A549 (cell line): Measurements from ENCODE around the gene PARP15. TPM values are rescaled to one million over a fixed set of nuclear protein-coding genes. Genes with fewer than 3 reads are reported as not detected.

Experiments used
- ATAC-seq, 2 experiments: fragments of 200-7000 bp in 1 of 2; fragments of >200 bp in 1 of 2; cut with Nextera tagmentation in 1 of 2; cut with Tn5 transposase in 1 of 2; 3 replicates each; pipeline versions ENCODE4 v1.8.0 to v1.9.1; 2018 to 2020; ENCODE audit warnings: mild to moderate bottlenecking in 1 of 2, moderate library complexity in 1 of 2
- CTCF ChIA-PET: fragments of 300-600 bp; sonication (Branson Sonifier 250); formaldehyde crosslinking; extraction: SDS; loops from one replicate; lab custom pipeline; 2021; ENCODE audit warnings: antibody characterized with exemption, inconsistent platforms; lab: Yijun Ruan, JAX
- POLR2A ChIA-PET: fragments of 350-600 bp; formaldehyde crosslinking; extraction: SDS; loops from one replicate; lab custom pipeline; 2021; ENCODE audit warnings: antibody characterized with exemption, inconsistent platforms; lab: Yijun Ruan, JAX
- DNase-seq, 2 experiments: peaks; one replicate each; pipeline versions ENCODE4 v3.0.0 to v3.0.0-alpha.2; 2011 to 2016; ENCODE audit warnings: low read depth in 1 of 2, low spot score in 1 of 2
- FAIRE-seq: peaks from 2 replicates; lab custom pipeline; 2011; peaks lifted over from hg19 to GRCh38; lab: Jason Lieb, UNC
- H3K27ac ChIP-seq, 2 experiments: fragments of >200 bp; sonication (Bioruptor Twin); formaldehyde crosslinking; 3 replicates each; pipeline ENCODE4 v1.5.1; 2016 to 2017
- H3K4me1 ChIP-seq: fragments of >200 bp; sonication (Bioruptor Twin); formaldehyde crosslinking; 3 replicates; pipeline ENCODE4 v1.6.1; 2016
- H3K4me2 ChIP-seq: fragments of >200 bp; sonication (Bioruptor Twin); formaldehyde crosslinking; 3 replicates; pipeline ENCODE4 v1.6.1; 2016
- H3K4me3 ChIP-seq: fragments of >200 bp; sonication (Bioruptor Twin); formaldehyde crosslinking; 3 replicates; pipeline ENCODE4 v1.5.1; 2016
- H3K9me3 ChIP-seq: fragments of >200 bp; sonication (Bioruptor Twin); formaldehyde crosslinking; 3 replicates; pipeline ENCODE4 v1.6.1; 2016
- BHLHE40 ChIP-seq: IDR thresholded peaks from 2 replicates; pipeline ENCODE4 v1.6.1; 2012; ENCODE audit warnings: low read depth, low read length, inconsistent platforms
- CBX8 ChIP-seq: fragments of 200-600 bp; sonication (generic); IDR thresholded peaks from 2 replicates; pipeline ENCODE4 v1.6.1; 2016
- CEBPB ChIP-seq, 2 experiments: fragments of >200 bp in 1 of 2; sonication (Bioruptor Twin) in 1 of 2; formaldehyde crosslinking in 1 of 2; IDR thresholded peaks; 2 replicates each; pipeline ENCODE4 v1.6.1; 2012 to 2016
- CHD2 ChIP-seq: fragments of 150-350 bp; IDR thresholded peaks from 2 replicates; pipeline ENCODE4 v1.6.1; 2014; ENCODE audit warnings: low read length; ENCODE audit not compliant: partially characterized antibody
- CHD4 ChIP-seq: fragments of 200-600 bp; sonication (generic); IDR thresholded peaks from 2 replicates; pipeline ENCODE4 v1.6.1; 2016; ENCODE audit warnings: antibody characterized with exemption, mild to moderate bottlenecking, borderline replicate concordance
- EHF ChIP-seq: fragments of 250-450 bp; sonication (Bioruptor Pico); IDR thresholded peaks from 2 replicates; pipeline ENCODE4 v1.5.0; 2020; ENCODE audit warnings: mild to moderate bottlenecking
- EHMT2 ChIP-seq: fragments of 200-600 bp; sonication (generic); IDR thresholded peaks from 2 replicates; pipeline ENCODE4 v1.6.1; 2016; ENCODE audit warnings: antibody characterized with exemption, low read depth, mild to moderate bottlenecking, moderate library complexity
- EP300 ChIP-seq, 2 experiments: fragments of >200 bp; sonication (Bioruptor Twin); formaldehyde crosslinking; IDR thresholded peaks; 2 replicates in 1 of 2; 3 replicates in 1 of 2; pipeline ENCODE4 v1.6.1; 2016 to 2017
- ESRRA ChIP-seq: fragments of 150-350 bp; IDR thresholded peaks from 2 replicates; pipeline ENCODE4 v1.6.1; 2014; ENCODE audit warnings: mild to moderate bottlenecking, low read length, borderline replicate concordance
- FOXS1 ChIP-seq: fragments of 250-450 bp; sonication (Bioruptor Pico); IDR thresholded peaks from 2 replicates; pipeline ENCODE4 v1.5.0; 2020; ENCODE audit warnings: mild to moderate bottlenecking, moderate library complexity
- HMGXB4 ChIP-seq: fragments of 250-450 bp; sonication (Bioruptor Pico); IDR thresholded peaks from 2 replicates; pipeline ENCODE4 v1.5.0; 2021; ENCODE audit warnings: mild to moderate bottlenecking, moderate library complexity, borderline replicate concordance
- HOXA7 ChIP-seq: fragments of 250-450 bp; sonication (Bioruptor Pico); IDR thresholded peaks from 2 replicates; pipeline ENCODE4 v1.5.0; 2020; ENCODE audit warnings: mild to moderate bottlenecking, moderate library complexity
- JUN ChIP-seq, 2 experiments: fragments of >200 bp; sonication (Bioruptor Twin); formaldehyde crosslinking; IDR thresholded peaks; 2 replicates in 1 of 2; 3 replicates in 1 of 2; pipeline ENCODE4 v1.6.1; 2016 to 2017
- KDM5A ChIP-seq: fragments of 200-600 bp; sonication (generic); IDR thresholded peaks from 2 replicates; pipeline ENCODE4 v1.6.1; 2016; ENCODE audit warnings: antibody characterized with exemption, mild to moderate bottlenecking
- MAFK ChIP-seq: fragments of 450-650 bp; IDR thresholded peaks from 2 replicates; pipeline ENCODE4 v1.6.1; 2014; ENCODE audit not compliant: partially characterized antibody
- MYC ChIP-seq: IDR thresholded peaks from 2 replicates; pipeline ENCODE4 v1.6.1; 2012; ENCODE audit warnings: mild to moderate bottlenecking, inconsistent platforms, low read length, improper control_type of control experiment, borderline replicate concordance
- NFE2L2 ChIP-seq: fragments of 150-350 bp; conservative IDR thresholded peaks from 2 replicates; pipeline ENCODE4 v1.6.1; 2014; ENCODE audit warnings: low read length
- POLR2AphosphoS2 ChIP-seq: conservative IDR thresholded peaks from 2 replicates; pipeline ENCODE4 v1.6.1; 2012; ENCODE audit warnings: low read length, improper control_type of control experiment, inconsistent platforms
- RARB ChIP-seq: fragments of 250-450 bp; sonication (Bioruptor Pico); IDR thresholded peaks from 2 replicates; pipeline ENCODE4 v1.8.0; 2021; ENCODE audit warnings: mild to moderate bottlenecking, moderate library complexity
- RCOR1 ChIP-seq: fragments of 150-350 bp; IDR thresholded peaks from 2 replicates; pipeline ENCODE4 v1.6.1; 2014; ENCODE audit warnings: antibody characterized with exemption, low read length, low read depth
- RFX5 ChIP-seq: fragments of 450-650 bp; IDR thresholded peaks from 2 replicates; pipeline ENCODE4 v1.7.1; 2014; ENCODE audit warnings: antibody characterized with exemption, mild to moderate bottlenecking, moderate library complexity
- RNF2 ChIP-seq: fragments of 200-600 bp; sonication (generic); IDR thresholded peaks from 2 replicates; pipeline ENCODE4 v1.6.1; 2016; ENCODE audit warnings: low read depth, mild to moderate bottlenecking, antibody characterized with exemption, moderate library complexity, borderline replicate concordance
- USF2 ChIP-seq: fragments of 450-650 bp; IDR thresholded peaks from 2 replicates; pipeline ENCODE4 v1.6.1; 2014; ENCODE audit warnings: antibody characterized with exemption
- ZC3H11A ChIP-seq: fragments of 450-650 bp; IDR thresholded peaks from 2 replicates; pipeline ENCODE4 v1.6.1; 2014; ENCODE audit warnings: antibody characterized with exemption, mild to moderate bottlenecking
- ZNF302 ChIP-seq: fragments of 250-450 bp; sonication (Bioruptor Pico); IDR thresholded peaks from 2 replicates; pipeline ENCODE4 v1.9.0; 2021; ENCODE audit warnings: inconsistent platforms, mild to moderate bottlenecking, moderate library complexity
- WGBS: methylation state at CpG from one replicate; pipeline ENCODE4 v1.1.6; 2017; ENCODE audit errors: missing lambda C conversion rate; 5-methylcytosine and 5-hydroxymethylcytosine counted together
- polyA plus RNA-seq, 4 experiments: library from polyadenylated mRNA; depleted of rRNA in 3 of 4; stranded (reverse); fragments of >200 nt; fragmentation: RNase III in 1 of 4; extraction: RNeasy Plus Mini Kit Qiagen cat#74134 plus additional on column Dnase treatment in 1 of 4; gene quantifications; 2 replicates in 3 of 4; 3 replicates in 1 of 4; pipeline ENCODE4 v1.2.3, GENCODE V29; 2011 to 2017
- TF ChIP-seq, protein P1 (sequence below): IDR thresholded peaks from 2 replicates; pipeline ENCODE4 v1.6.1; 2012
- TF ChIP-seq, protein P2 (sequence below): fragments of >200 bp; sonication (Bioruptor Twin); formaldehyde crosslinking; IDR thresholded peaks from 3 replicates; pipeline ENCODE4 v1.5.1; 2016
- TF ChIP-seq, protein P3 (sequence below): IDR thresholded peaks from 2 replicates; pipeline ENCODE4 v1.6.1; 2012; ENCODE audit warnings: low read depth, borderline replicate concordance

PARP15 gene
- polyA plus RNA-seq, 2 of the 4 experiments (the other 2 are of a cell fraction), result 0.05 TPM; not detected in 1

- no peak for ATAC-seq
- no peak overlapping the region for H3K4me3 ChIP-seq
- CTCF ChIA-PET, result no interaction called here
- TF ChIP-seq CHD4 (no peak), POLR2AphosphoS2 (no peak), RARB (no peak), HOXA7 (CRISPR knock-in tag) (no peak), JUN (IDR thresholded peaks at IDR 0.05) (no peak), HMGXB4 (CRISPR knock-in tag) (no peak), EHMT2 (no peak)
- TF ChIP-seq, protein P1, sequence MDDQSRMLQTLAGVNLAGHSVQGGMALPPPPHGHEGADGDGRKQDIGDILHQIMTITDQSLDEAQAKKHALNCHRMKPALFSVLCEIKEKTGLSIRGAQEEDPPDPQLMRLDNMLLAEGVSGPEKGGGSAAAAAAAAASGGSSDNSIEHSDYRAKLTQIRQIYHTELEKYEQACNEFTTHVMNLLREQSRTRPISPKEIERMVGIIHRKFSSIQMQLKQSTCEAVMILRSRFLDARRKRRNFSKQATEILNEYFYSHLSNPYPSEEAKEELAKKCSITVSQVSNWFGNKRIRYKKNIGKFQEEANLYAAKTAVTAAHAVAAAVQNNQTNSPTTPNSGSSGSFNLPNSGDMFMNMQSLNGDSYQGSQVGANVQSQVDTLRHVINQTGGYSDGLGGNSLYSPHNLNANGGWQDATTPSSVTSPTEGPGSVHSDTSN, result no peak
- TF ChIP-seq, protein P2, sequence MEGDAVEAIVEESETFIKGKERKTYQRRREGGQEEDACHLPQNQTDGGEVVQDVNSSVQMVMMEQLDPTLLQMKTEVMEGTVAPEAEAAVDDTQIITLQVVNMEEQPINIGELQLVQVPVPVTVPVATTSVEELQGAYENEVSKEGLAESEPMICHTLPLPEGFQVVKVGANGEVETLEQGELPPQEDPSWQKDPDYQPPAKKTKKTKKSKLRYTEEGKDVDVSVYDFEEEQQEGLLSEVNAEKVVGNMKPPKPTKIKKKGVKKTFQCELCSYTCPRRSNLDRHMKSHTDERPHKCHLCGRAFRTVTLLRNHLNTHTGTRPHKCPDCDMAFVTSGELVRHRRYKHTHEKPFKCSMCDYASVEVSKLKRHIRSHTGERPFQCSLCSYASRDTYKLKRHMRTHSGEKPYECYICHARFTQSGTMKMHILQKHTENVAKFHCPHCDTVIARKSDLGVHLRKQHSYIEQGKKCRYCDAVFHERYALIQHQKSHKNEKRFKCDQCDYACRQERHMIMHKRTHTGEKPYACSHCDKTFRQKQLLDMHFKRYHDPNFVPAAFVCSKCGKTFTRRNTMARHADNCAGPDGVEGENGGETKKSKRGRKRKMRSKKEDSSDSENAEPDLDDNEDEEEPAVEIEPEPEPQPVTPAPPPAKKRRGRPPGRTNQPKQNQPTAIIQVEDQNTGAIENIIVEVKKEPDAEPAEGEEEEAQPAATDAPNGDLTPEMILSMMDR, result no peak
- 61% methylated on average over 1 of the region's 2 CpGs for WGBS
- POLR2A ChIA-PET, result no interaction called here
- FAIRE-seq, result no peak
- peaks cover 8% of the 10 kb centered on the region; the same call in 2 of the 3 replicates for H3K9me3 ChIP-seq
- H3K4me1 ChIP-seq, result no peaks in the 10 kb centered on the region
- no peak overlapping the region for H3K4me2 ChIP-seq
- DNase-seq, result no peak
- no peak overlapping the region for H3K27ac ChIP-seq
Measured at GRCh38 chr3:122587572-122587971, 10.1 kb downstream of the PARP15 start.

- H3K4me3 ChIP-seq, result no peak overlapping the region
- POLR2A ChIA-PET, result no interaction called here
- ATAC-seq (no peak), DNase-seq (no peak), FAIRE-seq (no peak)
- H3K27ac ChIP-seq, result no peak overlapping the region
- TF ChIP-seq CBX8, result no peak
- peak; percentile 63 for TF ChIP-seq NFE2L2
- TF ChIP-seq MAFK, result peak; percentile 69
- TF ChIP-seq CHD2, result no peak
- no peak for TF ChIP-seq HOXA7 (CRISPR knock-in tag)
- no peak for TF ChIP-seq USF2
- no peak for TF ChIP-seq BHLHE40
- WGBS, result 46% methylated on average over 5 of the region's 5 CpGs
- H3K9me3 ChIP-seq, result no peaks in the 10 kb centered on the region
- no peaks in the 10 kb centered on the region for H3K4me1 ChIP-seq
- no peak overlapping the region for H3K4me2 ChIP-seq
- CTCF ChIA-PET, result no interaction called here
Measured at GRCh38 chr3:122589297-122589696, 11.8 kb downstream of the PARP15 start.

- ATAC-seq (no peak), FAIRE-seq (no peak)
- no peak for TF ChIP-seq ZC3H11A
- no peak for TF ChIP-seq RFX5
- TF ChIP-seq ZNF302 (CRISPR knock-in tag), result no peak
- TF ChIP-seq KDM5A, result no peak
- no peak for TF ChIP-seq RCOR1
- TF ChIP-seq, protein P3, sequence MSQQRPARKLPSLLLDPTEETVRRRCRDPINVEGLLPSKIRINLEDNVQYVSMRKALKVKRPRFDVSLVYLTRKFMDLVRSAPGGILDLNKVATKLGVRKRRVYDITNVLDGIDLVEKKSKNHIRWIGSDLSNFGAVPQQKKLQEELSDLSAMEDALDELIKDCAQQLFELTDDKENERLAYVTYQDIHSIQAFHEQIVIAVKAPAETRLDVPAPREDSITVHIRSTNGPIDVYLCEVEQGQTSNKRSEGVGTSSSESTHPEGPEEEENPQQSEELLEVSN, result no peak
- TF ChIP-seq EP300 (IDR thresholded peaks at IDR 0.05), result no peak
- no peak for TF ChIP-seq RNF2
- no peak for TF ChIP-seq ESRRA
- no peak for TF ChIP-seq FOXS1 (CRISPR knock-in tag)
- no peak for TF ChIP-seq MYC
- no peak for TF ChIP-seq CHD2
- no peak for TF ChIP-seq JUN (IDR thresholded peaks at IDR 0.05)
- no peak for TF ChIP-seq CEBPB (IDR thresholded peaks at IDR 0.05)
- TF ChIP-seq EHF, result no peak
- TF ChIP-seq, protein P1, result no peak
Measured at GRCh38 chr3:122590610-122591009, 13.2 kb downstream of the PARP15 start.

More at GRCh38 chr3:122590610-122591009, 13.2 kb downstream of the PARP15 start:
- POLR2A ChIA-PET, result no interaction called here
- Histone ChIP-seq H3K4me1 (no peaks in the 10 kb centered on the region), H3K4me3 (no peak overlapping the region), H3K9me3 (no peaks in the 10 kb centered on the region), H3K27ac (no peak overlapping the region), H3K4me2 (no peak overlapping the region)
- WGBS, result 96% methylated on average over 2 of the region's 2 CpGs
- CTCF ChIA-PET, result no interaction called here
- no peak for DNase-seq
